ENCODE data around the gene VEZT.
"Not testable (repeated sequence)": the region's sequence is repeated elsewhere in the genome, so short reads cannot be mapped to it uniquely, and the experiment has no call there.

GRCh38 chr12:95239835-95240234 is 22.2 kb downstream of the VEZT start:
- TF ChIP-seq, protein P1, sequence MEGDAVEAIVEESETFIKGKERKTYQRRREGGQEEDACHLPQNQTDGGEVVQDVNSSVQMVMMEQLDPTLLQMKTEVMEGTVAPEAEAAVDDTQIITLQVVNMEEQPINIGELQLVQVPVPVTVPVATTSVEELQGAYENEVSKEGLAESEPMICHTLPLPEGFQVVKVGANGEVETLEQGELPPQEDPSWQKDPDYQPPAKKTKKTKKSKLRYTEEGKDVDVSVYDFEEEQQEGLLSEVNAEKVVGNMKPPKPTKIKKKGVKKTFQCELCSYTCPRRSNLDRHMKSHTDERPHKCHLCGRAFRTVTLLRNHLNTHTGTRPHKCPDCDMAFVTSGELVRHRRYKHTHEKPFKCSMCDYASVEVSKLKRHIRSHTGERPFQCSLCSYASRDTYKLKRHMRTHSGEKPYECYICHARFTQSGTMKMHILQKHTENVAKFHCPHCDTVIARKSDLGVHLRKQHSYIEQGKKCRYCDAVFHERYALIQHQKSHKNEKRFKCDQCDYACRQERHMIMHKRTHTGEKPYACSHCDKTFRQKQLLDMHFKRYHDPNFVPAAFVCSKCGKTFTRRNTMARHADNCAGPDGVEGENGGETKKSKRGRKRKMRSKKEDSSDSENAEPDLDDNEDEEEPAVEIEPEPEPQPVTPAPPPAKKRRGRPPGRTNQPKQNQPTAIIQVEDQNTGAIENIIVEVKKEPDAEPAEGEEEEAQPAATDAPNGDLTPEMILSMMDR (IDR thresholded peaks at IDR 0.05): not testable (repeated sequence)
- TF ChIP-seq MAX (IDR thresholded peaks at IDR 0.05; ENCODE audit: low read depth); RAD21 (IDR thresholded peaks at IDR 0.05; ENCODE audit: low read length); POLR2AphosphoS5 (IDR thresholded peaks at IDR 0.05; ENCODE audit: low read depth, low read length); RXRA (IDR thresholded peaks at IDR 0.05; ENCODE audit: borderline replicate concordance, low read depth); GATA2 (CRISPR knock-in tag; IDR thresholded peaks at IDR 0.05): not testable (repeated sequence)
- TF ChIP-seq, protein P2, sequence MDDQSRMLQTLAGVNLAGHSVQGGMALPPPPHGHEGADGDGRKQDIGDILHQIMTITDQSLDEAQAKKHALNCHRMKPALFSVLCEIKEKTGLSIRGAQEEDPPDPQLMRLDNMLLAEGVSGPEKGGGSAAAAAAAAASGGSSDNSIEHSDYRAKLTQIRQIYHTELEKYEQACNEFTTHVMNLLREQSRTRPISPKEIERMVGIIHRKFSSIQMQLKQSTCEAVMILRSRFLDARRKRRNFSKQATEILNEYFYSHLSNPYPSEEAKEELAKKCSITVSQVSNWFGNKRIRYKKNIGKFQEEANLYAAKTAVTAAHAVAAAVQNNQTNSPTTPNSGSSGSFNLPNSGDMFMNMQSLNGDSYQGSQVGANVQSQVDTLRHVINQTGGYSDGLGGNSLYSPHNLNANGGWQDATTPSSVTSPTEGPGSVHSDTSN (IDR thresholded peaks at IDR 0.05): not testable (repeated sequence)
- TF ChIP-seq, protein P3, sequence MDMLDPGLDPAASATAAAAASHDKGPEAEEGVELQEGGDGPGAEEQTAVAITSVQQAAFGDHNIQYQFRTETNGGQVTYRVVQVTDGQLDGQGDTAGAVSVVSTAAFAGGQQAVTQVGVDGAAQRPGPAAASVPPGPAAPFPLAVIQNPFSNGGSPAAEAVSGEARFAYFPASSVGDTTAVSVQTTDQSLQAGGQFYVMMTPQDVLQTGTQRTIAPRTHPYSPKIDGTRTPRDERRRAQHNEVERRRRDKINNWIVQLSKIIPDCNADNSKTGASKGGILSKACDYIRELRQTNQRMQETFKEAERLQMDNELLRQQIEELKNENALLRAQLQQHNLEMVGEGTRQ (IDR thresholded peaks at IDR 0.05; ENCODE audit: borderline replicate concordance, low read depth, low read length): not testable (repeated sequence)
- TF ChIP-seq, protein P4, sequence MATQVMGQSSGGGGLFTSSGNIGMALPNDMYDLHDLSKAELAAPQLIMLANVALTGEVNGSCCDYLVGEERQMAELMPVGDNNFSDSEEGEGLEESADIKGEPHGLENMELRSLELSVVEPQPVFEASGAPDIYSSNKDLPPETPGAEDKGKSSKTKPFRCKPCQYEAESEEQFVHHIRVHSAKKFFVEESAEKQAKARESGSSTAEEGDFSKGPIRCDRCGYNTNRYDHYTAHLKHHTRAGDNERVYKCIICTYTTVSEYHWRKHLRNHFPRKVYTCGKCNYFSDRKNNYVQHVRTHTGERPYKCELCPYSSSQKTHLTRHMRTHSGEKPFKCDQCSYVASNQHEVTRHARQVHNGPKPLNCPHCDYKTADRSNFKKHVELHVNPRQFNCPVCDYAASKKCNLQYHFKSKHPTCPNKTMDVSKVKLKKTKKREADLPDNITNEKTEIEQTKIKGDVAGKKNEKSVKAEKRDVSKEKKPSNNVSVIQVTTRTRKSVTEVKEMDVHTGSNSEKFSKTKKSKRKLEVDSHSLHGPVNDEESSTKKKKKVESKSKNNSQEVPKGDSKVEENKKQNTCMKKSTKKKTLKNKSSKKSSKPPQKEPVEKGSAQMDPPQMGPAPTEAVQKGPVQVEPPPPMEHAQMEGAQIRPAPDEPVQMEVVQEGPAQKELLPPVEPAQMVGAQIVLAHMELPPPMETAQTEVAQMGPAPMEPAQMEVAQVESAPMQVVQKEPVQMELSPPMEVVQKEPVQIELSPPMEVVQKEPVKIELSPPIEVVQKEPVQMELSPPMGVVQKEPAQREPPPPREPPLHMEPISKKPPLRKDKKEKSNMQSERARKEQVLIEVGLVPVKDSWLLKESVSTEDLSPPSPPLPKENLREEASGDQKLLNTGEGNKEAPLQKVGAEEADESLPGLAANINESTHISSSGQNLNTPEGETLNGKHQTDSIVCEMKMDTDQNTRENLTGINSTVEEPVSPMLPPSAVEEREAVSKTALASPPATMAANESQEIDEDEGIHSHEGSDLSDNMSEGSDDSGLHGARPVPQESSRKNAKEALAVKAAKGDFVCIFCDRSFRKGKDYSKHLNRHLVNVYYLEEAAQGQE (IDR thresholded peaks at IDR 0.05; ENCODE audit: low read depth, low read length): not testable (repeated sequence)
